ENCODE data around the gene DSE.
"Not testable (repeated sequence)": the region's sequence is repeated elsewhere in the genome, so short reads cannot be mapped to it uniquely, and the experiment has no call there.

DSE gene

GRCh38 chr6:116370760-116371119, at the start of gene DSE:
DSE (plus strand) TSS chr6:116370947; CDS start chr6:116399251, 28,304 bp downstream.
- DNase-seq, result peak; percentile 94

GRCh38 chr6:116321933-116322332, 48.8 kb upstream of the DSE start:
- DNase-seq, result not testable (repeated sequence)

GRCh38 chr6:116323863-116324262, 46.9 kb upstream of the DSE start:
- DNase-seq, result no peak

GRCh38 chr6:116325634-116326132, 45.1 kb upstream of the DSE start:
- not testable (repeated sequence) for DNase-seq

GRCh38 chr6:116326181-116326671, 44.5 kb upstream of the DSE start:
- no peak for DNase-seq

GRCh38 chr6:116326996-116327395, 43.8 kb upstream of the DSE start:
- DNase-seq, result no peak

GRCh38 chr6:116327803-116328527, 42.8 kb upstream of the DSE start:
- DNase-seq, result no peak

- DNase-seq, result no peak
Observed at GRCh38 chr6:116328528-116328903, 42.2 kb upstream of the DSE start.

- DNase-seq, result no peak
Observed at GRCh38 chr6:116329156-116329555, 41.6 kb upstream of the DSE start.

- no peak for DNase-seq
Observed at GRCh38 chr6:116330511-116330910, 40.2 kb upstream of the DSE start.

GRCh38 chr6:116332096-116332495, 38.7 kb upstream of the DSE start:
- no peak for DNase-seq

- not testable (repeated sequence) for DNase-seq
Observed at GRCh38 chr6:116334638-116335409, 35.9 kb upstream of the DSE start.

- DNase-seq, result no peak
Observed at GRCh38 chr6:116335612-116336215, 35.0 kb upstream of the DSE start.

GRCh38 chr6:116338943-116339342, 31.8 kb upstream of the DSE start:
- DNase-seq, result no peak

- DNase-seq, result not testable (repeated sequence)
Observed at GRCh38 chr6:116340625-116341024, 30.1 kb upstream of the DSE start.

GRCh38 chr6:116349216-116349615, 21.5 kb upstream of the DSE start:
- no peak for DNase-seq

GRCh38 chr6:116351101-116351500, 19.6 kb upstream of the DSE start:
- DNase-seq, result no peak

- DNase-seq, result no peak
Observed at GRCh38 chr6:116352515-116353471, 18.0 kb upstream of the DSE start.

GRCh38 chr6:116354236-116354635, 16.5 kb upstream of the DSE start:
- no peak for DNase-seq

- no peak for DNase-seq
Observed at GRCh38 chr6:116355796-116356195, 15.0 kb upstream of the DSE start.

GRCh38 chr6:116359131-116359530, 11.6 kb upstream of the DSE start:
- DNase-seq, result no peak

- DNase-seq, result no peak
Observed at GRCh38 chr6:116359835-116360234, 10.9 kb upstream of the DSE start.

Measured in femur (tissue), 1 donor.